ENCODE results near the gene YTHDF1. TPM values are rescaled to one million over a fixed set of nuclear protein-coding genes. Genes with fewer than 3 reads are reported as not detected.

Gene YTHDF1
- total RNA-seq (2021; fragmentation: NEBNext Ultra II Directional; extraction: Animal tissue kit (Norgen Biotek cat#: 25700)) = 66.0 and 66.1 TPM in 2 replicates
- polyA plus RNA-seq (2011; rRNA removed) = 32.8 and 38.3 TPM in 2 replicates
- polyA plus RNA-seq (2011; cell fraction: cytosol; rRNA removed) = 41.4 TPM
- 41.1 TPM for polyA plus RNA-seq (2011; cell fraction: nucleus; rRNA removed)
- polyA plus RNA-seq (2012, experiment 1 of 2) = 46.9 to 54.7 TPM (median 49.9 TPM) in 4 replicates
- polyA plus RNA-seq (2012, experiment 2 of 2) = 35.5 TPM
- polyA plus RNA-seq (2013, experiment 1 of 2) = 44.4 TPM
- polyA plus RNA-seq (2013, experiment 2 of 2) = 44.2 TPM
- polyA minus RNA-seq (2011; rRNA and poly(A)+ RNA removed) = 42.5 and 44.7 TPM in 2 replicates
- 40.8 TPM for polyA minus RNA-seq (2011; cell fraction: cytosol; rRNA and poly(A)+ RNA removed)
- polyA minus RNA-seq (2011; cell fraction: nucleus; rRNA and poly(A)+ RNA removed) = 22.0 TPM
- long read RNA-seq, experiment 1, transcript YTHDF1-202 (5 exons, 3,301 nt) = major isoform, 13 of 44 reads
- long read RNA-seq, experiment 1, partial matches to known transcripts = 26 of 44 reads
- long read RNA-seq, experiment 1, other reads (novel, unspliced or antisense) = 5 of 44 reads
- long read RNA-seq, experiment 2, partial matches to known transcripts = 8 of 9 reads
- long read RNA-seq, experiment 2, other reads (novel, unspliced or antisense) = 1 of 9 reads

DNA sequence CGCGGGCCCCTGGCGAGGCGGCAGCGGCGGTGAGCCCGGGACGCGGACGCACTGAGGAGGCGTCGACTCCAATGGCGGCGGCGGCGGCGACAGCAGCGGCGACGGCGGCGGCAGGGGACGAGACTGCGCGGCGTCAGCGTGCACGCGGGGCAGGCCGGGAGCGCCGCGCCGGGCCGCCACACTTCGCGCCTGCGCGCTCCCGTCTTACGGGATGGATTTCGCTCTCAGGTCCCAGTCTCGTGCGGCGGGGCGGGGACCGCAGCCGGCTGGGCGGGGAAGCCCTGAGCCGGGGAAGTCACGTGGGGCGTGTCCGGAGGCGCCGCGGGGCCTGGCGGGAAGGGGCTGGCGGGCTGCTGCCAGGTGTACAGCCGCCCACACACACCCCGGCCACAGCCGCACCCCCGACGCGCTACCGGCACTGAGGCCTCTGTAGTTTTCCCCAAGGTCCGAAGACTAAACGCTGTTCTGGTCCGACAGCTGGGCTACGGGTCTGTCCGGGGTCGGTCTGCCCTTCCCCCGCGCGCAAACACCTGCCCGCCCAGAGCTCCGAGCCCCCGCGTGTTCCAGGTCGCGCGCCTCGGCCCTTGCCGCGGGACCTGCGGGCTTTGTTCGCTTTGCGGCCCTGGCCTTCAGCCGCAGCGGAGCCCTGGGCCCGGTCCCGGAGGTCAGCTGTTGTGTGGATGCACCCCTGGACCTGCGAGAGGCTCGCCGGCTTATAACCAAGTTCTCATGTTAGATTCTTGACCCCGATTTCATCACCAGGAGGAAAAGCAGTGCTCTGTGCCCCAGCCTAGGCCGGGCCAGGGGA lies at the start of gene YTHDF1:
TSS of gene YTHDF1 (minus strand) at position 91 of the 808 bp plus-strand sequence. CDS start 239 bp downstream, outside the sequence.
- no peak for FAIRE-seq
- CTCF ChIA-PET (ENCODE audit: partially characterized antibody) = interaction anchor here (0.9 to 3.8 kb wide), 10 partner anchors 8 to 183 kb away, joined by 3 to 46 read pairs (median 6); no protein-coding TSS in a partner anchor
- TF ChIP-seq CBX8 (IDR thresholded peaks at IDR 0.05; ENCODE audit: borderline replicate concordance, low read depth, low read length) (no peak), CTBP2 (IDR thresholded peaks at IDR 0.05; ENCODE audit: borderline replicate concordance, insufficient read depth, insufficient read length, low read length) (no peak), TCF12 (IDR thresholded peaks at IDR 0.05; ENCODE audit: low read depth, low read length) (0 out of 2 replicates have a peak, but pooled peaks have one; percentile 62), EZH2 (IDR thresholded peaks at IDR 0.05; ENCODE audit: low read depth, low read length, severe bottlenecking) (peak; percentile 16), CEBPB (IDR thresholded peaks at IDR 0.05; ENCODE audit: low read depth, low read length) (no peak), TBP (IDR thresholded peaks at IDR 0.05; ENCODE audit: low read depth, low read length) (no peak), KDM5A (IDR thresholded peaks at IDR 0.05; ENCODE audit: low read length) (no peak)

More for the DNA sequence above, at the start of gene YTHDF1:
- peaks cover 4% of the 10 kb centered on the region; the same call in 1 of the 2 replicates for H3K79me1 ChIP-seq (ENCODE audit: low read depth, low read length)
- no peak within 1 kb of the TSS; the same call in 1 of the 2 replicates for H2AK5ac ChIP-seq (ENCODE audit: low read depth, low read length)
- peak within 1 kb of the TSS; percentile 88 for H4K91ac ChIP-seq (replicated peaks; ENCODE audit: insufficient read length, low read length)
- H3K9me3 ChIP-seq (ENCODE audit: insufficient read depth in 2 of 2, low read depth in 1 of 2, low read length in 1 of 2) = no peaks in the 10 kb centered on the region
- no peak within 1 kb of the TSS for H4K5ac ChIP-seq (ENCODE audit: insufficient read length, low read depth, low read length)
- no peak within 1 kb of the TSS for H2AFZ ChIP-seq (ENCODE audit: low read length)
- peak within 1 kb of the TSS; percentile 43 for H4K8ac ChIP-seq (ENCODE audit: extremely low read depth, insufficient read depth, low read length)
- DNase-seq (ENCODE audit: low read depth in 1 of 2, low spot score in 2 of 2) = peak; percentile 70 to 96
- H2BK12ac ChIP-seq (ENCODE audit: low read depth, low read length) = no peak within 1 kb of the TSS
- peak within 1 kb of the TSS; percentile 64 to 97 (median 74) for H3K9ac ChIP-seq (replicated peaks in 1 of 4; ENCODE audit: extremely low read depth in 1 of 4, low read depth in 3 of 4, low read length in 3 of 4)
- peaks cover 0 to 3% (median 0%) of the 10 kb centered on the region in 4 experiments; a peak in 1 of 7 replicates for H3K27me3 ChIP-seq (replicated peaks in 1 of 4; ENCODE audit: control insufficient read depth in 3 of 4, extremely low read depth in 1 of 4, insufficient read depth in 3 of 4, low read length in 3 of 4)
- 2% methylated on average over 41 of the region's 96 CpGs; no CpG with 5 or more reads in 1 of the 2 experiments for WGBS, 2 experiments (ENCODE audit: extremely low coverage in 1 of 2, insufficient coverage in 1 of 2, insufficient read length in 1 of 2, insufficient replicate concordance in 2 of 2, low coverage in 1 of 2, low lambda C conversion rate in 2 of 2, missing lambda C conversion rate in 1 of 2)
- peak within 1 kb of the TSS; percentile 44 for H2BK5ac ChIP-seq (ENCODE audit: low read depth, low read length)
- peak within 1 kb of the TSS; percentile 80 for H3K4ac ChIP-seq (replicated peaks; ENCODE audit: insufficient read length, low read depth, low read length)
- POLR2A ChIA-PET (ENCODE audit: partially characterized antibody) = interaction anchor here (1.0 to 2.4 kb wide), 3 partner anchors 23 to 33 kb away, joined by 3 to 12 read pairs (median 6); no protein-coding TSS in a partner anchor
- peaks cover 7% of the 10 kb centered on the region; the same call in 1 of the 2 replicates for H3K23me2 ChIP-seq (ENCODE audit: low read depth, low read length)
- peaks cover 0 to 11% (median 2%) of the 10 kb centered on the region in 4 experiments; a peak in 4 of 7 replicates for H3K4me1 ChIP-seq (replicated peaks in 1 of 4; ENCODE audit: control insufficient read depth in 3 of 4, insufficient read depth in 4 of 4, low read length in 3 of 4)
- no peak within 1 kb of the TSS for H3K23ac ChIP-seq (ENCODE audit: insufficient read length)
- H2BK120ac ChIP-seq (replicated peaks; ENCODE audit: low read depth, low read length) = no peak within 1 kb of the TSS
- H4K20me1 ChIP-seq (replicated peaks in 1 of 2; ENCODE audit: control insufficient read depth in 1 of 2, insufficient read depth in 2 of 2, low read length in 2 of 2) = peaks cover 17 to 18% of the 10 kb centered on the region in 2 experiments
- H2BK15ac ChIP-seq (ENCODE audit: low read length) = no peak within 1 kb of the TSS; the same call in 1 of the 2 replicates
- no peak within 1 kb of the TSS for H3K14ac ChIP-seq (ENCODE audit: insufficient read length)
- peak within 1 kb of the TSS; percentile 64 for H3K18ac ChIP-seq (ENCODE audit: extremely low read depth, low read length)
- H3K36me3 ChIP-seq (ENCODE audit: control insufficient read depth in 2 of 4, insufficient read depth in 4 of 4, low read length in 3 of 4) = peaks cover 14 to 24% (median 23%) of the 10 kb centered on the region in 4 experiments; a peak in 7 of 8 replicates
- peak within 1 kb of the TSS; percentile 49; the same call in 1 of the 2 replicates for H3K27ac ChIP-seq (ENCODE audit: low read depth, low read length)
- no peak within 1 kb of the TSS for H2BK20ac ChIP-seq (ENCODE audit: low read length)
- peaks cover 18 to 42% of the 10 kb centered on the region in 2 experiments for H3K79me2 ChIP-seq (ENCODE audit: control insufficient read depth in 1 of 2, insufficient read depth in 2 of 2, low read length in 2 of 2)
- H3K4me2 ChIP-seq (ENCODE audit: insufficient read depth in 1 of 2, low read depth in 2 of 2, low read length in 2 of 2) = peak within 1 kb of the TSS; percentile 65 to 93
- H3K4me3 ChIP-seq (ENCODE audit: extremely low read depth in 1 of 4, insufficient read depth in 2 of 4, low read depth in 3 of 4, low read length in 4 of 4) = peak within 1 kb of the TSS; percentile 69 to 92 (median 81)
- peak within 1 kb of the TSS; percentile 89 for H3K56ac ChIP-seq (replicated peaks; ENCODE audit: insufficient read length, low read depth, low read length)

Measured in H1 (cell line).